GM19463 (cell line): ENCODE results near the gene NOL6.
"Not testable (repeated sequence)": the region's sequence is repeated elsewhere in the genome, so short reads cannot be mapped to it uniquely, and the experiment has no call there.

ENCODE experiments used
- ATAC-seq: cut with Tn5 transposase; IDR thresholded peaks from one replicate; pipeline ENCODE4 v1.9.1; 2021; ENCODE audit warnings: mild to moderate bottlenecking, moderate library complexity; ENCODE audit not compliant: unreplicated experiment

NOL6 gene

DNA sequence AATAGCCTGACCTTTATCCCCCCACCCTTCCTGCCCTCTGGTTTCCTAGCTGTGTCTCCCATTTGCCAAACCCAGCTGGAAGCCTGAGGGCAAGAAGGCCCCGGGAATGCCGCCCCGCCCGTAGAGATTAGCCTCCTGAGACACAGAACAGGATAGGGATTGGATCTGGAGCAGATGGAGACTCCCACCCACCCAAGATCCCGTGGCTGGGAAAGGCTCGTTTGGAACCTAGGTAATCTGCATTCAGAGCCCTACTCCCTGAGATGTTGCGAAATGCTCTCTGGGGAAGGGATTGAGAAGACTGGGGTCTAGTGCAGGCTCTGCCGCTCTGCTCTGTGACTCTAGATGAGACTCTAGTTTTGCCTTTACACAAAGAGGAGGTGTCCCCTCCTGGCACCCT lies 37.3 kb downstream of the NOL6 start:
- ATAC-seq = no peak

DNA sequence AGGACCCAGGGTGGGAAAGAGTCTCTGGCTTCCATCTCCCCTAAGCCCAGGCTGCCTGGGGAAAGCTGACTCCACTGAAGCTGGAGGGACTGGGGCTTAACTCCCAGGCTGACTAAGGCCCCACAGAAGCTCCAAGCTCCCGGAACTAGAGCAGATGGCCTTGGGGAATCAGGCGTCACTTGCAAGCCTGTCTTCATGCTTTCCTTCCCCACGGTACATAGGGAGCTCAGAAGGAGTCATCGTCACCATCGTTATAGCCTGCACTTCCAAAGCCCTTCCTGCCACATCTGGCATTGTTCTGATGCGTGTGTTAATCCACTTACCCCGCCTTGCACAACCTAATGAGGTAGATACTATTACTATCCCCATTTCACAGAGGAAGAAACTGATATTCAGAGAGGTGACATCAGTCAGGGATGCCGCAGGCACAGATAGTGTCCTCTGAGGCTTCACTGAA lies 37.9 kb downstream of the NOL6 start:
- no peak for ATAC-seq

DNA sequence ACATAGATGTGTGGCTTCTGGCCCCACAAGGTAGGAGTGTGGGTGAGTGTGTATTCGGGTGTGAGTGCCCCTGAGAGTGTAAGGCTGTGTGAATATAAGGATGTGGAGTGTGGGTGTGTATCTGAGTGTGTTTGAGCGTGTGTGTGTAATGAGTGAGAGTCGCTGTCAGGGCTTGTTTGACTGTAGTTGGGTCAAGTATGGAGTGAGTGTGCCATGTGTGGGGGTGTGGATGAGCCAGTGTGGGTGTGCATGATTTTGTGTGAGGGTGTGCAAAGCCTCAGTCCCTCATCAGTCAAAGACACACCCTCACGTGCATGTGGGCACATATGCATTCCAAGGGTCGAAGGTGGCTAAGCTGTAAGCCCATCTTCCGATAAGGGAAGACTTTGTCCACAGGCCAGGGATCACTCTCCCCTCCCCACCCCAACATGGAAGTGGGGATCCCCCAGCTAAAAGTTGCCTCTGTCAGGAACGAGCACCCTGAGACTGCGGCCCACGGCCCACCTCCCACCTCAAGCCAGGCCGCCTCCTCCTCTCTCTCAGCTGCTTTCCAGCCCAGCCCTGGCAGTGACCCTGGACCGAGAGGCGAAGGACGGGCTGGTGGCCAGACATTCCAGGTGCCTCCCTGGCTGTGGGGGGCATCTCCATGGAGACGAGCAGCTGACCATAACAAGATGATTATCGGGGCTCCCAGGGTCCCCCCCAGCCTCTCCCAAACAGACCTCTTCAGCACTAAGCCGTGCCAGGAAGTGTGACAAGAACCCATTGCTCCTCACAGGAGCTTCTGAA lies 39.2 kb downstream of the NOL6 start:
- ATAC-seq = no peak

DNA sequence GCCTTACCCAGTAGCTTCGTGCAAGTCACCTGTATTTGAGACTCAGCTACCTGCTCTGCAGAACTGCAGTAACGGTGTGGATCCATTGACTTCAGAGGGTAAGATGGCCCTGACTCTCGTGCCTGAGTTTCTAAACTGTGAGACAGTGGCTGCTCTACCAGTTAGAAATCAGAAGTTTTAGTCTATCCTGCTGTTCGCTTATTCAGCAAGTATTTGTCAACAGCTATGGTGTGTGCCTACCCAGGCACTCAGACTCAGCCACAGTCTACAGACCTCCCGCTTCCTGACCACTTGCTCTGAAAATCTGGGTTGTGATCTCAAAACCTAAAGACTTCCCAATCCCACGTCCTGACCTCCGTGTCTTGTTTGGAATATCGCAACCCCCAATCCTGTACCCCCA lies 39.9 kb downstream of the NOL6 start:
- ATAC-seq = no peak

DNA sequence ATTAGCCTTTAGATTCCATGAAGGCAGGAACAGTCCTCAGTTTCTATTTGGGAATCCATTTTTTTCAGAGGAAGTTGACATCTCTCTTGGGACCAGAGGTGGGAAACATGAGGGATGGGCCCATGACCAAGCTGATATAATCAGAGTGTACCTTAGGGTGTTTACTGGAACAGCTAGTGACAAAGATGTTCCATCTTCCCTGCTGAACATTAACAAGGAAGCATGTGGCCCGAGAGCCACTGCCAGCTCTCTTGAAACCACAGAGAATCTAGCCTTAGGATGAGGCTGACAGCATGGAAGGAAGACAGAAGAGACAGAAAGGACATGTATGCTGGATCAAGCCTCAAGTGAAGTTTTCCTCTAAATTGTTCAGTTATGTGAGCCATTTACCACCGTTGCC lies 42.3 kb downstream of the NOL6 start:
- ATAC-seq = no peak

DNA sequence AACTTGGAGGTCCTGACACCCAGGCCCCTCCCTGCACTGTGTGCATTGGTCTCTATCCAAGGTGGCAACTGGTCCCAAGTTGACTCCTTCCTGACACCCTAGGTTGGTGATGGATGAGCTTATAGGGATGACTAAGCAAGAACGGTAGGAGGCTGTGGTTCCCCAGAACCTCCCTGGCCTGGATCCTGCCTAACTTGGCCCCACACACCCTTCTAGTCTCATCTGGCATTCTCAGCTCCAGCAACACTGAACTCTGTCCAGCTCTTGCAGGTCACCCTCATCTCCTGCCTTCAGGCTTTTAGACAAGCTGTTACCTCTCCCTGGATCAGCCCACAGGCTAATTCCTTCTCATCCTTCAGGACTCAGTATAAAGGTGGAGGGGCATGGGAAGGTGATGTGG lies 42.8 kb downstream of the NOL6 start:
- no peak for ATAC-seq

DNA sequence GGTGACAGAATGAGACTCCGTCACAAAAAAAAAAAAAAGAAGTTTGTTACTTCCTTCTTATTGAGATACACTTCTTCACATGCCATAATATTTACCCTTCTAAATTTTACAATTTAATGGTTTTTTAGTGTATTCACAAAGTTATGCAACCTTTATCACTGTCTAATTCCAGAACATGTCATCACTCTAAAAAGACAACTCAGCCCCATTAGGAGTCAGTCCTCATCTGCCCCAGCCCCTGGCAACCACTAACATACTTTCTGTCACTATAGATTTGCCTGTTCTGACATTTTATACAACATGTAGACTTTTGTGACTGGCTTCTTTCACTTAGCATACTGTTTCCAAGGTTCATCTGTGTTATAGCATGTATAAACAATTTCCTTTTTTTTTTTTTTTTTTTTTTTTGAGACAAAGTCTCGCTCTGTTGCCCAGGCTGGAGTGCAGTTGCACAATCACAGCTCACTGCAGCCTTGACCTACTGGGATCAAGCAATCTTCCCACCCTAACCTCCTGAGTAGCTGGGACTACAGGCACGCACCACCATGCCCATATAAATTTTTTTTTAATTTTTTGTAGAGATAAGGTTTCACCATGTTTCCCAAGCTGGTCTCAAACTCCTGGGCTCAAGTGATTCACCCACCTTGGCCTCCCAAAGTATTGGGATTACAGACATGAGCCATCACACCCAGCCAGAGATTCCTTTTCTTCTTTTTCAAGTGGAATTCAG lies 44.3 kb downstream of the NOL6 start:
- no peak for ATAC-seq

DNA sequence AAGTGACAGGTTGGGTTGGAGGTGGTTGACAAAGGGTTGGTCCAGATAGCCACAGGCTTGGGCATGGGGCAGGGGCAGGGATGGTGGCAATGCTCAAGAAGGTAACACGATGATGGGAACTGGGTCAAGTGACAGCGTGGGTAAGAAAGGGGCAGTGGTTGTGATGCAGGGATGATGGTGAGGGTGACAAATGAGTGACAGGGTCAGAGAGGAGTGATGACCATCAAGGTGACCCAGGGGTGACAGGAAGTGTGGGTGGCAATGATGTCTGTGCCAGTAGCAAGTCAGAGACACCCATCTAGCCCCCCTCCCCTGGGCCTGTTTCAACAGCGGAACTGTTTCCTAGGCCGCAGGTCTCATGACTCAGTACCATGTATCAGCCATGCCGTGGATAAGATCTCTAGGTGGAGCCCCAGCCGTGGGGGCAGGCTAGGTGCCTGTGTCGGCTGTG lies 46.9 kb downstream of the NOL6 start:
- ATAC-seq = no peak

DNA sequence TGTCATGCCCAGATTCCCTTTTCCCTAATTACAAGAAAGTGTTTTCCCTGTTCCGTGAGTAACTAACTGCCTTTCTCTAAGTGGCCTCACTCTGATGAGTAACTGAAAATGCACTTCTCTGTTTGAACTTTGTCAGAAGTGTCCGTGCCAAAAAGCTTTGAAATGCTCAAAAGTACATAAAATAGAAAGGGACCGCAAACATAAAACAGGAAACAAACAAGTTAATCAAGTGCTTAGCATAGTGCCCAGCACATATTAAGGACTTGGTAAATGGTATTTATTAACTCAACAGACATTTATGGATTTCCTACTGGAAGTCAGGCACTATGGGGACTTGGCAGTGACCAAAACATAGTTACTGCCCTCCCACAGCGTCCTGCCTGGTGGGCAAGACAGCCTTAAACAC lies 48.6 kb downstream of the NOL6 start:
- ATAC-seq = no peak

DNA sequence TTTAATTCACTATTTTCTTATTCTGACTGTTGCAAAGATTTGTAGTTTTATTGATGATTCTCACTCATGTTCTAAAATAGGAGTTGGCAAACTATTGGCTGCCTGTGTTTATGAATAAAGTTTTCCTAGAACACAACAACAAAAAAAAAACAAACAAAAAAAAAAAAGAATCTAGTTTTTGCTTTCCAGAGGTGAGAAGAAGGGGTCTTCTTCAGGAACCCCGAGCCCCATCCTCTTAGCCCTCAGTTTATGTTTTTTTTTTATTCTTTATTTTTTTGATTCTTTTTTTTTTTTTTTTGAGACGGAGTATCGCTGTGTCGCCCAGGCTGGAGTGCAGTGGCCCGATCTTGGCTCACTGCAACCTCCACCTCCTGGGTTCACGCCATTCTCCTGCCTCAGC lies 49.2 kb downstream of the NOL6 start:
- ATAC-seq = not testable (repeated sequence)

DNA sequence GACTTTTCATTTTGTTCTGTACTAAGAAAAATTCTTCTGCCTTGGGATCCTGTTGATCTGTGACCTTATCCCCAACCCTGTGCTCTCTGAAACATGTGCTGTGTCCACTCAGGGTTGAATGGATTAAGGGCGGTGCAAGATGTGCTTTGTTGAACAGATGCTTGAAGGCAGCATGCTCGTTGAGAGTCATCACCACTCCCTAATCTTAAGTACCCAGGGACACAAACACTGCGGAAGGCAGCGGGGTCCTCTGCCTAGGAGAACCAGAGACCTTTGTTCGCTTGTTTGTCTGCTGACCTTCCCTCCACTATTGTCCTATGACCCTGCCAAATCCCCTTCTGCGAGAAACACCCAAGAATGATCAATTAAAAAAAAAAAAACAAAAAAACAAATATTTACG lies 49.7 kb downstream of the NOL6 start:
- ATAC-seq = not testable (repeated sequence)

DNA sequence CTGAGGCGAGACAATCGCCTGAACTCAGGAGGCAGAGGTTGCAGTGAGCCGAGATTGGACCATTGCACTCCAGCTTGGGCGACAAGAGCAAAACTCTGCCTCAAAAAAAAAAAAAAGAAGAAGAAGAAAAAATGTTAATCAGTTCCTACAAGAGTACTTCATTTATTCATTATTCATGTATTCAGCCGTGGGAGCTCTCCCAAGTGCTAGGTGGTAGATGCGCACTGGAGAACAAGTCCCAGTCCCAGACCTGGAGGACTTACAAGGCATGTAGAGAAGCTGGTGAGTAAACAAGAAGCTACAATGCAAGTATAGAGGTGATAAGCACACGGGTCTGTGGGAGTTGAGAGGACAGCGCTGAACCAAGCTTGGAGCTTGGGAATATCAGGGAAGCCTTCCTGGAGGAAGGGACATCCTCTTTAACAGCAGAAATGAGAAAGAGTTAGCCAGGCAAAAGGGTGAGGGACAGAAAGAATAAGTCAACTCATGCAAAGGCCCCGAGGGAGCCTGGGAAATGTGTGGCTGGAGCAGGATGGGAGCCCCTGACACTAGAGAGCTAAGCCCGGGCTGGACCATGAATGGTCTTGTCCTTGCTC lies 53.9 kb downstream of the NOL6 start:
- no peak for ATAC-seq

DNA sequence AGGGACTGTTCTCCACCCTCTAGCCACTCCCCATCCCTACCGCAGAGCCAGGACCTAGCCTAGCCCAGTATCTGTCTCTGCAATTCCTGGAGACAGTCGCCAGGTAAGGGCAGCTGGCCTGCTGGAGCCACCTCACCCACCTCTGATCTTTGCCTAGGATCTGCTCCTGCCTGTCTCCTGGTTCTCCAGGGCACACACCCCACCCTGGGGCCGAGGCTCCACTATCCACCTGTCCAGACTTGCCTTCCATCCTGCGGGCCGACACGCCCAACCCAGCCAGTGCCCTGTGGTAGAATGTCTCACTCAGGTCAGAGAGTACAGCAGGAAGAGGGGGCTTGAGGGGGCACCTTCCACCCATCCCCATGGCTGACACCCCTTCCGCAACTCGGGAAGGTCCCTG lies 55.6 kb downstream of the NOL6 start:
- no peak for ATAC-seq

DNA sequence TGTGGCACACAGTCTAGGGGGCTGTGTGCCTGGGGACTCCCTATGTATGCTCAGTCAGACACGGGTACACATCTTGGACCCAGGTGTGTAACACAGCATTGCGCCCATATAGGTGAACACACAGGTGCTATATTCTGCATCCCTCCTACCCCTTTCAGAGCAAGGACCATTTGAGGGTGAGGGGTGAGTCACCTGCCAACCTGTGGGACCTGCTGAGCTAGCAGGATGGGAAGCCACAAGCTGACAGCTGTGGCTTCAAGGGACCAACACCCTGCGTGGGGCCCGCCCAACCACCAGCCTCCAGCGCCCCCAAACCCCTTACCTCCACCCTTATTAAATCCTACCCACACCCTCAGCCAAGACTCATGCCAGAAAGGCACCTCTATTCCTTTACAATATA lies 56.7 kb downstream of the NOL6 start:
- ATAC-seq = no peak

DNA sequence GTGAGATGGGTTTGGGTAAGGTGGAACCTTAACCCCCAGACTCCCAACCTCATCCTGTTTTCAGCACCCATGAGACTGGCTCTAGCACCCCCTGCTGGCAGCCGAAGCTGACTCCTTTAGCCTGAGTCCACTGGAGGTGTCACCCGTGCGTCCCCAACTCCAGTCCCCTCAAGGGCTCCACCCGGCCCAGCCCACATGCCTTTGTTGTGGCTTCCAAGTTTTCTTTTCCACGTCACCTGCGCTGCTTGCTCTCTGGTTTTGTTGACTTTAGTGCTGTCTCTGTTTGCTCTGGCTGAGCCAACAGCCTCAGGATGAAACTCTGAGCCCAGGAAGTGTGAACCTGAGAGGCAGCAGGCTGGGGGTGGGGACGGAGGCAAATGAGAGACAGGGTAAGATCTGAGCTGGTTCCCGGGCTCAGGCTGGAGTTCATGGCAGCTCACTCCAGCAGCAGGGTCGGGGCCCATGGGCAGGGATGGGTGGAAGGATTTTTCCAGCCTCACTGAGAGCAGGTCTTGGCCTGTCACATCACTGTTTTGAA lies 58.2 kb downstream of the NOL6 start:
- peak; percentile 67 for ATAC-seq

DNA sequence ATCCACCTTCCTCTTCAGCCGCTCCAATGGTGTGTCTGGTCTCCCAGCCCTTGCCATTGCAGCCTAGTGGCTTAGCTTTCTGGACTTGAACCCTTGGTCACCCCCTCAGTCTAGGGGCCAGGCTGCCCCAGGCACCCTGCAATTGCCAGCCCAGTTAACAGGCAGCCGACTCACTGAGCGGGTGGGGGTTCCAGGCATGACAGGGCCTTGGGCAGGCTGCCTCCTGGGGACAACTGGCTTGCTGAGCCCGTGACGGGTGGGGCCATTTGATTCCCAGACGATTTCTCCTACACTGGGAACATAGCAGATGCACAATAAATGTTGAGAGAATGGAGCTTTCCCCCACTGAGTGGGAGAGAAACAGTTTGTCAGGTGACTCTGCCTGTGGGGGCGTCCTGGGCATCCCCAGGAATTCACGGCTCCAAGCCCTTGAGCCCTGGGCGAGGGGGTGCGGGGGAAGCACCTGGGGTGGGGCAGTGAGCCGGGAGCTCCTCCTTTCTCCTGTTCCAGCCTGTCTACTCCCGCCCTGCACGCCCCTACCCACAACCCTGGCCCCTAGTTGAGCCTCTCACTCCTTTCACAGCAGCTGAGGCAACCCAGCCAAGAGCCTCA lies 58.7 kb downstream of the NOL6 start:
- no peak for ATAC-seq

DNA sequence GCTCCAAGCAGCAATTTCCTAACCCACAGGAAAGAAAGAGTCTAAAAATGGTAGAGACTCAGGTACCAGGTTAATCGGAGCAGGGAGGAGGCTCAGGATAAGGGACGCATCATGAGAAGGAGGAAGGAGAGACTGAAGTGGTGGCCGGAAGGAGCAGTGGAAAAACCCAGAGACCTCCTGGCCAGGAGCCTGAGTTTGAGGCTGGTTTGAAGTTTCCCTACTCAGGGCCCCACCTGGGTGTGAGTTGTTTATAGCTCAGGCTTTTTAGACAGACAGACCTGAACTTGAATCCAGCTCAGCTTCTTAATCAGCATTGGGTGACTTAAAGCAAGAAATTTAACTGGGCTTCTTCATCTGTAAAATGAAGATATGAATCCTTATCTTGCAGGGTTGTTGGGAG lies 59.5 kb downstream of the NOL6 start:
- no peak for ATAC-seq
